Posterior vena cava (tissue), 2 donors: ENCODE data around the gene GABRG3. TPM values are rescaled to one million over a fixed set of nuclear protein-coding genes. Genes with fewer than 3 reads are reported as not detected.

Experiments used
- DNase-seq: peaks from one replicate; pipeline ENCODE4 v3.0.0-alpha.2; 2020; ENCODE audit warnings: low spot score
- intact Hi-C, 2 donors: fragments of 100-400 bp; cut with DNase I; formaldehyde crosslinking; loops; one replicate each; pipeline versions ENCODE4 v1.14.1 to v1.14.2; 2022 to 2023
- long read RNA-seq, 2 donors: library from polyadenylated mRNA; unstranded; transcript quantifications; one replicate each; pipeline ENCODE4 v2.0.0, GENCODE V29; 2020 to 2021
- total RNA-seq, 2 donors: library from RNA; stranded (reverse); fragmentation: NEBNext Ultra II Directional; extraction: Animal tissue kit (Norgen Biotek cat#: 25700); gene quantifications; one replicate each; pipeline ENCODE4 v1.2.1, GENCODE V29; 2021
- donor health status: DM: yes; HTN: yes; CAD: no.
- donor health status: DM: yes; HTN: yes; CAD: no.

GABRG3 gene
- not detected for total RNA-seq
- long read RNA-seq, donor 1, result 0 reads
- long read RNA-seq, donor 2, result 0 reads

DNA sequence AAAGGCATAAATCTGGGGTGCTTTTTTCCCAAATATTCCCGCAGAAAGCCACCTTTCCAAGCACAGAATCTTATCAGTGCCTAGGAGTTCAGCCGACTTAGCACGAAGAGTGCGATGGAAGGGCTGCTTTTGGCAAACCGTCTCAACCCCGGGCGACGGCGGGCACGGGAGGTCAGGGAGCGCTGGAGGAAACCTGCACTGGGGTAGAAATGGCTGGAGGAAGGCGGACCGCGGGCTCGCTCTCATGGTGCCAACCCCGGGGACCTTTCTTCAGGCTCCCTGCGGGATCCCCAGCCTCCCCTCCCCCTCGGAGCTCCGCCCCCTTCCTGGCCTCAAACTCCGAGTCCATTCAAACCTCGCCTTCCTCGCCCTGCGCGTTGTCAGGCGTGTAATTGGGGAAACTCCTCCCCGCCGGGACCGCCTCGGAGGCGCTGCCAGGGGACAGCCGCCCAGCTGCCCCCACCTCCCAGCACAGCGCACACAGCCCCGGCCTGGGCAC is at the start of gene GABRG3:
Gene GABRG3, plus strand, starts transcription at position 470 of the 499 bp plus-strand sequence.
- intact Hi-C loops, result no loop called here
- no peak for DNase-seq

DNA sequence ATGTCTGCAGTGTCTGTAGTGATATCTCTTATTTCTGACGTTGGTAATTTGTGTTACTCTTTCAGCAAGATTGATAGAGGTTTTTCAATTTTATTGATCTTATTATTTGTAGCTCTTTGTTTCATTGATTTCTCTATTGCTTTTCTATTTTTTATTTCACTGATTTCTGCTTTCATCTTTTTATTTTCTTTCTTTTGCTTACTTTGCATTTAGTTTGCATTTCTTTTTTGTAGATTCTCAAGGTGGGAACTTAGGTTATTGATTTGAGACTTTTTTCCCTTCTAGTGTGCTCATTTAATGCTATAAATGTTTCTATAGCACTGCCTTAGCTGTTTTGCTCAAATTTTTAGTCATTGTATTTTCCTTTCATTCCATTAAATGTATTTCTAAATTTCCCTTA is 49.5 kb upstream of the GABRG3 start:
- intact Hi-C loops, result no loop called here

DNA sequence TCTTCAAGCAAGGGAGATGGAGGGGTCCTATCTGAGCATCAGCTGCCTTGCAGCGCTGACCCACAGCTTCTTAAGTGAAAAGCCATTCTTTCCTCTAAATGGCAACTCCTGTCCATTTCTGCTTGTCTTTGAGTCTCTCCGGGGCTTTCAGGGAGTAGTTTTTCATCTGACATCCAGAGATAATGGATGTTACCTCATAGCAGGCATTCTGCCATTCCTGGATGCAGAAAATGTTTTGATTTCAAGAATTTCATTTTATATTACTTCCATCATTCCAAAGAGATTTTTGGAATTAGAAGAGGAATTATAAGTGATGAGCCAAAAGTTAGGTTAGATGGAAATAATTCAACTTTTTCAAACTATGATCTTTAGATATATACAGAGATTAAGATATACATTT is 44.9 kb upstream of the GABRG3 start:
- intact Hi-C loops, result no loop called here

More for the DNA sequence above, 49.5 kb upstream of the GABRG3 start:
- no peak for DNase-seq

DNA sequence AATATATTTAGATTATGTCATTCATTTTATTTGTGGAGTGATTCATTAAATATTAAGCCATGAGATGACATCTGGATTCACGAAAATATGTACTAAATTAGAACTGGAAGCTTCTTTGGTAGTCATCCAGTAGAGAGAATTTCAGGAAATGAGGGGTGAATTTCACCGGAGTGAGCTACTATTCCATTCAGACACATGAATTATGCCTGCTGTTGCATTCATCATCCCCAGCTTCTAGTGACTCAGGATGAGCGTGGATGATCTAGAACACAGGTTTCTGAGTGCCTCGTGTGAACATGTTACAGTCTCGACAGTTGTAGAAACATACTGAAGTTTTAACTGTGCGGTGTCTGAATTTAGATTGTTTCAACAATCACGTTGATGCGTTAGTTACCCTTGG is 42.9 kb upstream of the GABRG3 start:
- DNase-seq, result no peak
- intact Hi-C loops, result no loop called here

More for the DNA sequence above, 44.9 kb upstream of the GABRG3 start:
- DNase-seq, result no peak

DNA sequence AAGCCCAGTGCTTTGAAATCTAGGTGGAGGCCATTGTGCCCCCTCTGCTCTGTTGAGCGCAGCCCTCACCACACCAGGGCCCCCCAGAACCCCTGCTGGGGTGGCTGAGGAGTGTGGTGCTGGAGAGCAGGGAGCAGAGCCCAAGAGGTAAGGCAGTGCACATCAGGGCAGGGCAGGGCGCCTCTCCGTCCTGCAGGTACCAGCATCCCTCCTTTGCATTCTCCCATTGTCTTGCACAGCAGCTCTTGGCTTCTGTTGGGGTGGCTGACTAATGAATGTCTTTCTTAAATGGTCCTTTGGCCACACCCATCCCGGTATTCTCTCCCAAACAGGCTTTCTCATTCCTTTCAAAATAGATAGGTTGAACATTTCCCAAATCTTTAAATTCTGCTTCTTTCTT is 41.4 kb upstream of the GABRG3 start:
- no peak for DNase-seq
- intact Hi-C loops, result no loop called here

DNA sequence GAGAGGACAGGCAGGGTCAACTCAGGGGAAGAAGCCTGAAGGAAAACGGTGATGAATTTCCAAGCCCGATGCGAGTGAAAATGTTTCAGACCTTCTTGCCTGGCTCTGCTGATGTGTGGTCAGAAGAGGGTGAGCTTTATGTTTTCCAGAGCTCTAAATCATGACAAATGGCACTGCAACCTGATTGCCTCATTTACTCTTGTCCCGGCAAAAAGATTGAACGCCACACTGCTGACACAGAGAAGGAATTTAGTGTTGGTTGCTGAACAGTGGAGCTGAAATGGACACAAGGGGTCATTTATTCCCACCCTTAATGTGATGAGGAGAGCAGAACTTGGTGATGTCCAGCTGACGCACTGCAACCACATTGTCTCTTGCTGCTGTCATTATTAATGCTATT is 36.1 kb upstream of the GABRG3 start:
- no peak for DNase-seq
- intact Hi-C loops, result no loop called here

DNA sequence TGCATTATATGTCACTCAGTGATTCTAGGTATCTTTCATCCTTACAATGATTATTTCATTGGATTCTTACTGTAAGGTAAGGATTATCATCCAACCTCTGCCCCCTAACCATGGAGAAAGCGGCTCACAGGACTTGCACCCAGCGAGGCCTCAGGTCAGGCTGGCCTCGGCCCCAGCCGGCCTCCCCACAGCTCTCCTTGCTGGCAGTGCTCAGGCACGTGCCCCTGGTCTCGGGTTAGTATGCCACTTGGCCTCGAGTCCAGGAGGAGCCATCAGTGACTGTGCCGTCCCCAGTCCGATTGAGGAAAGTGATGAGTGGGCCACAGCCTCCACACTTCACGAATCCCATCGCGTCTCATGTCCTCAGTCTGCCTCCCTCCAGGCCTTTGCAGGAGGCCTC is 35.7 kb upstream of the GABRG3 start:
- DNase-seq, result no peak
- intact Hi-C loops, result no loop called here

DNA sequence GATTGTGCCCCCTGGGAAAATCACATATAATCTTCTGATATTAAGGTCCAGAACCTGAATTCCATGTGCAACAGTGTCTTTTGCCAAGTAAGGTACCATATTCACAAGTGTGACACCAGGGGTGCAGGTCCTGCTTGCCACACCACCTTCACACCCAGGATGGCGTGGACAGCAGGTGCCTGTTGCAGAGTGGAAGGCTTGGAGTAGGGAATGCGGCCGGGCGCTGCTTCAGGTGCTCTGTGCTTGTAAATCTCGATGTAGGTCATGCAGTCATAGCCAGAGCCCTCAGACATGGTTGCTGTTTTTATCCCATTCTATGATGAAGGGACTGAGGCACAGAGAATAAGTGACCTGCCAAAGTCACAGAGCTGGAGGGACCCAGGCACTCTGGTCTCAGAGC is 34.5 kb upstream of the GABRG3 start:
- DNase-seq, result no peak
- intact Hi-C loops, result no loop called here

DNA sequence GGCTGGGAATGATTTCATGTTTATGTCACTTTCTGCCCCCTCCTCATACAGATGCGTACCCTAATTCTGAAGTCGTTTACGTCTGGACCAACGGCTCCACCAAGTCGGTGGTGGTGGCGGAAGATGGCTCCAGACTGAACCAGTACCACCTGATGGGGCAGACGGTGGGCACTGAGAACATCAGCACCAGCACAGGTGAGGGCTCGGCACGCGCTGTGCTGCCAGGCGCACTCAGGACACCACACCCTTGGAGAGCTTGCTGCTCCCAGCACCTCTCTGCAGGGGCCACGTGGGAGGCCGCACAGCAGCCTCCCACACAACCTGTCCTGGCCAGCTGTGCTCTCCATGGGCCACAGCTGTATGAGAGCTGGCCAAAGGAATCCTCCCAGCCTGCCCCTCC is 33.8 kb upstream of the GABRG3 start:
- intact Hi-C loops, result no loop called here

DNA sequence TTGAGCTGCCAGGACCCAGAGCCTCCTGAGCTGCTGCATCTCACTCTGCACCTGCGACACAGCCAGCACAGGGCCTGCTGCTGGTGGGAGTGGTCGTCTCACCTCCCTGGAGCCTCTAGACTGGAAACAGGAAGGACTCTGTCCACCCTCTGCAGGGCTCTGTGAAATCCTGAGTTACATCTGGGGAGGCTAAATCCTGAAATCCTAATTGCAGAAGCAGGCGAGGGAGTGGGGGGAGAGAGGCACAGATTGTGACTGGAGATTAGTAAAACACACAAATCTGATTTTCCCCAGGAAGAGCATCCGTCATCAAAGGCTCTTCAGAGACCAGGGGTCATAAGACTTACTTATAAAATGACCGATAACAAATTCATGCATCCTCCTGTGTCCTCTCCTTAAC is 31.6 kb upstream of the GABRG3 start:
- DNase-seq, result no peak

More for the DNA sequence above, 33.8 kb upstream of the GABRG3 start:
- no peak for DNase-seq

DNA sequence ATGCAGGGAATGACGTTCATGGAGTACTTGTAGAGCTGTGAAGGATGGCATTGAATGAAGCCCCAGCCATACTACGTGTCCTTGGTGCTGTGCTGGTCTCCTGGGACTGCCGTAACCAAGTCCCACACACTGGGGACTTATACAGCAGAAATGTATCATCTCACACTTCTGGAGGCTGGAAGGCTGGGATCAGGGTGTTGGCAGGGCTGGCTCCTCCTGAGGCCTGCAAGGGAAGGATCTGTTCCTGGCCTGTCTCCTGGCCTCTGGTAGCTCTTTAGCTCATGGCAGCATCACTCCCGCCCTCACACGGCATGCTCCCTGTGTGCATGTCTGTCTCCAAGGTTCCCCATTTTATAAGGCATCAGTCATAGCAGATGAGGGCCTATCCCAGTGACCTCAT is 29.5 kb upstream of the GABRG3 start:
- no peak for DNase-seq
- intact Hi-C loops, result no loop called here

More for the DNA sequence above, 31.6 kb upstream of the GABRG3 start:
- intact Hi-C loops, result no loop called here

DNA sequence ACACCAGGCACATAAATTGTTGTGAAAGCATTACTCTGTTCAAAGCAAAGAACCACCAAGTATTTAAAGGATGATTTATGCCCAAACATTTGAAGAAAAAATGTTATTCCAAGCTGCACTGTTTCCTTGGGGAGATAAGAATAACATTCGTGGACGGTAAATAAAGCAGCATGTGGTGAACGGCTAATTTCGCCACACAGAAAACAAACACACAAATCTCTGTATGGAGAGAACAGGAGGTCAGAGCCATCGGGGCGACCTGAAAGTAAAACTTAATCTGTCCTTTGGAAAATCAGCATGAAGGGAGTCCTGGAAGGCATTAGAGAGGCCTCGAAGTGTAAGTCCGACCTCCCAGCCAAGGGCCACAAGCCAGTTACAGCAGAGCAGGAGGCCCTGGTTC is 27.1 kb upstream of the GABRG3 start:
- no peak for DNase-seq
- intact Hi-C loops, result no loop called here

DNA sequence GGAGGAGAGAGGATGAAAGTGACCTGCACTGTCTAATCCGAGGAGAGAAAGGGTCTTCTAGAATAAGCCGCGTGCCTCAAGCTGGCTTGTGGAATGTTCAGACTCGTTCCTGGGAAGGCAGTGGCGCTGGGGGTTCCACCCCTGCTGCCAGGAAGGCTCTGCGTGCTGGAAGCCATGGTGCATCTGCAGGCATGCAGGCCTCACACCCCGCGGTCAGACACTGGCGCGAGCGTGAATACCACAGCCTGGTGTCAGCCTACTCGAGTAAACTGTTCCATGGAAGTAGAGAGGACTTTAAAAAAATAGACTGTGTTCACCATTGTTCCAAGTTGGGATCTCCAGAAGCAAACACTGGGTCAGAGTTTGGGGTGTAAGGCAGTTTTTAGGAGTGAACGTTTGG is 25.9 kb upstream of the GABRG3 start:
- intact Hi-C loops, result no loop called here
- no peak for DNase-seq

DNA sequence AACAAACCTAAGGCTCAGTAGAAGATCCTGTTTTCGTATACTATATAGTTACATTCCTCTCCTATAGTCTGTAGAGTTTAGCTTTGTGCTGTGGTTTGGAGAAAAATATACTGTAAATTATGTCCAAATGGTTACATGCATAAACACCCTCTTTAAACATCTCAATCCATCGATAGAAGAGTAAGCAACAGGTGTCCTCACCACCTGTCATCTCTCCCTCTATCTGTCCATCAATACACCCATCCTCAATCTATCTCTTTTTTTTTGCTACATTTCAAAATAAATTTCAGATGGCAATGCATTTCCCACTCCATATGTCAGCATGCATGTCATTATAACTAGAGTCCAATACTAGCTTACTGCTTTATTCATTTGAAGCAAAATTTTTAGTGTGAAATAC is 21.0 kb upstream of the GABRG3 start:
- intact Hi-C loops, result no loop called here
- no peak for DNase-seq

DNA sequence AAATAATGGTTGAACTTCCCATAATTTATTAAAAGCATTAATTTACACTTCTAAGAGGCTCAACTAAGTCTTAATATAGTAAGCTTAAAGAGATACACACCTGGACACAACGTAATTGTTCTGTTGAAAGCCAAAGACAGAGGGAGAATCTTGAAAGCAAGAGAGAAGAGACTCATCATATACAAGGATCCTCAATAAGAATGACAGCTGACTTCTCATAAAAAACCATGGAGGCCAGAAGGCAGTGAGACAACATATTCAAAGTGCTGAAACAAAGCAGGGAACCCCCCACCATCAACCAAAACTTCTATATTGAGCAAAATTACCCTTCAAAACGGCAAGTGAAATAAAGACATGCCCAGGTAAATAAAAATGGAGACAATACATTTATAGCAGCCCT is 16.6 kb upstream of the GABRG3 start:
- intact Hi-C loops, result no loop called here
- DNase-seq, result no peak

DNA sequence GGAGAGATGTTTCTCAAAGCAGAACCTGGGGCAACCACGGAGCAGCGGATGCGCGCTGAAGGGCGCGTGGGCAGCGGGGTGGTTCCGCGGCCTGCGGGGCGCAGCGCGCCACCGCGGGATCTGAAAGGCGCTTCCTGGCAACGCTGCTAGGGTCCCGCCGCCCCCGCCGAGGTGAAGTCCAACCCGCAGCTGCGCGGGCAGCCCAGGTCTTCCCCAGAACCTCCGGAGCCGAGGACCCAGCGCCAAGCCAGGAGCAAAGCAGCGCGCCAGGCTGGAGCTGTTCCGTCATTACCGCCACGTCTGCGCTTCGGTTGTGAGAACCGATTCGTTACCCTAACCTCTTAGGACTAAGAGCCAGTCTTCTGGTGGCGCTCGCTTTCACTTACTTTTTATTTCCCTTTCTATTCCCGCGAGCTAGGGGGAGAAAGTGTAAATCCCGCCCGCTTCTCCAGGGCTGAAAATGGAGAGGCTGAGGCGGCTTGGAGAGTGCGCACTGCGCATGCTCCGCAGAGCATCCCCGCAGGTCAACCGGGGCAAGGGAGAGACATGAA is 3.2 kb upstream of the GABRG3 start:
- intact Hi-C loops, result no loop called here
- no peak for DNase-seq

DNA sequence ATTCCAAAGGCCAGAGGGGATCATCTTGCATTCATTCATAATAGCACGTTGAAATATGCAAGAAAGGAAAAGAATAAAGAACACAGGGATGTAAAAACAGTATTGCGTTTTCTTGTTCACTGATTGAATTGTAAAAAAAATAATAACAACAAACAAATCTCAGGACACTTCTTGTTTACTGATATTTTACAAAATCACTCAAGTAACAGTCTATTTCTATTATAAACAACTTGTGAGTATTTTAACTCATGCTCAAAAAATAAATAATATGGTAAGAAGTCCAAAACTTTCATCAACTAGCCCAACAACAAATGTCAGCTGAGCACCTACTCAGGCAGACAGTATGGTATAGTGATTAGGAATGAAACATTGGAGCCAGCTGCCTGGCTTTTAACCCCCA is 2.2 kb upstream of the GABRG3 start:
- no peak for DNase-seq
- intact Hi-C loops, result no loop called here

DNA sequence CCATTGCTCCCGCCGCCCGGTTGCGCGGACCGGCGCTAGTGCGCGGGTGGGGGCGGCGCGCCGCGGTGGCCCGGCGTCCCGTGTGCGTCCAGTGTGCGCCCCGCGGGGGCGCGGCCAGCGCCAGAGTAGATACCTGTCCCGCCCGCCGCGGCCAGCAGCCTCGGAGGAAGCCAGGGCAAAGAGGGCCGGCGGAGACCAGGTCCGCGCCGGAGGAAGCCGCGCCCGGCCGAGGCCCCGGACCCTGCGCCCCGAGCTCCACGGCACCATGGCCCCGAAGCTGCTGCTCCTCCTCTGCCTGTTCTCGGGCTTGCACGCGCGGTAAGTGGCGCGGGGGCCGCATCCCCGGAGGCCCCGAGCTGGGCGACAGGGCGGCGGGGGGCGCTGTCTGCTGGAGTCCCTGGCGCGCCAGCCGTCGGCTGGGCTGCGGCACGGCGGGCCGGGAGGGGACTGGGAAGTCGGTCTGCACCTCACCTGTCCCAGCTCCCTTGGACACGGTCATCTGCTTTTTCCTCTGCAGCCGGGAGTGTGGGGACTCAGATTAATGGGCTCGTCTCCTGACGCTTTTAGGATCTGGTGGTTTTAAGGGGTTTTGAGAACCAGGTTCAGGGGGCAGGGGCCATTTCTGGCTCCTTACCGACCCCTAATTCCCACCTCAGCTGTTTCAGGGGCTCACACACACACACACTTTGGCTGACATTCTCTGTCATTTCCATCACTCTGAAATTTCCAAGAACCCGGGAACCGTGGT is 464 bp downstream of the GABRG3 start:
- DNase-seq, result no peak
- intact Hi-C loops, result no loop called here

DNA sequence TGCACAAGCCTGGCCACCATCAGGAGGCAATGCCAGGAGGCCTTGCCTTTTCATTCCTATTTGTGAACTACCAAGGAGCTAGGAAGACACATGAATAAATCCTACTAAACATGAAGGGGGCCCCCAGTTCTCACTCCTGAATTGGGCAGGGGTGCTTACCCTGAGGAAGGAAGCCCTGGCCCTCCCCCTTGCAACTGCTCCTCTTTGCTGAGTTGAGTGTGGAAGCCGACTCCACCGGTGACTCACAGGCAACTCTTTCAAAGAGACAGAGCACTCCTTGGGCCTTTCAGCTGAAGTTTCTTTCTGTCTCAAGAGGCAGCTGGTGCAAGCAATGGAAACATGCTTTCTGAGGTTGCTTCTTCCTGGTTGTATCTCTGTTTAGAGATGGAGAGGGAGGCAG is 1.7 kb downstream of the GABRG3 start:
- DNase-seq, result no peak
- intact Hi-C loops, result no loop called here

DNA sequence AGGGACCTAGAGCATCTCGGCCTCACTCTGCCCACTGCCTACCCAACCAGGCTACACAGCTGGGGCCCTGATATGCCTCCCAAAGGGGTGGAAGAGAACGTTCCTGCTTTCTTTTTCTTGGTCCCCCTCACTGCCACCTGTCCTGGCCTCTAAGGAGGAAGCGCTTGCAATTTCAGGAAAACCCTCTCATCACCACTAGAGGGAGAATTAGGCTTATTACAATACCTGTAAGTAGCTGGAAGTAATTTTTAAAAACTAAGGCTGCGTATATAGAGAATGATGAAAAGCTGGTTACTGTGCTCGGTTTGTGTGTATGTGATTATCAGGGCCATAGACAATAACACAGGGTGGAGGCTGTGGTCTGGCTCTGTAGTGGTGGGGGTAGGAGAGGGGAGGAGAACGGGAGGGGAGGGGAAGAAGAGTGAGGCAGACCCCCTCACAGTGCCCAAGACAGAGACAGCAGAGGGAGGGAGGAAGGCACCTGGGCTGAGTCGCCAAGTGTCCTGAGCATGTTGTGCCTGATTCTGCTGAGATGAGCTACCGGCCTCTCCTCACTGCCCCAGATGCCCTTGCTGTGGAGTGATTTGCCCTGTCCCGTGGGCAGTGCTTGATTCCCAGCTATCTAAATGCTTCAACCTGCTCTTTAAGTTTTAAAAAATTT is 3.3 kb downstream of the GABRG3 start:
- no peak for DNase-seq
- intact Hi-C loops, result no loop called here

DNA sequence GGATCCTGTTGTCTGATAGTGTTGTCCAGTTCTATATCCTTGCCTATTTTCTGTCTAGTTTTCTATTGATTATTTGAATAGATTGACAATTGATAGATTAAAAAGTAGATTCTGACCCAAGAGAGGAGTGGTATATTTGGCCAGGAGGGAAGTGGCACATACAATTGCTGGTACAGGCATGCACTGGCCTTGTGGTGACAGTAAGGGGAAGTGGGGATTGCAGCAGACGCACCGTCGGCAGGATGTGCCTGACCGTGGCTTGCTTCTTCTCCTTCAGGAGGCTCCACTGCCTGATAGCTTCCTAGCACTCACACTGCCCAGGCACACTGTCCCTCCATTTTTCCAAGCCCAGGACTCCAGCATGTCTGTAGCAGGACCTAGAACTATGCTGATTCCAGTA is 10.5 kb downstream of the GABRG3 start:
- intact Hi-C loops, result no loop called here

More for the DNA sequence above, 10.5 kb downstream of the GABRG3 start:
- no peak for DNase-seq
